ENCODE measurements around the gene HS6ST3. TPM values are rescaled to one million over a fixed set of nuclear protein-coding genes. Genes with fewer than 3 reads are reported as not detected.
"Not testable (repeated sequence)": the region's sequence is repeated elsewhere in the genome, so short reads cannot be mapped to it uniquely, and the experiment has no call there.

The HS6ST3 gene
- total RNA-seq, 1 donor from 2014 or later, result 25.3 TPM

- DNase-seq (ENCODE audit: low spot score in 2 of 2), result peak; percentile 36 to 41
- FAIRE-seq, result no peak
Measured at GRCh38 chr13:96090240-96091101, 564 bp downstream of the HS6ST3 start.

GRCh38 chr13:96091164-96092117 lies 1.5 kb downstream of the HS6ST3 start:
- peak in 1 of 2 donors; percentile 10 for DNase-seq (ENCODE audit: low spot score in 2 of 2)
- FAIRE-seq, result no peak

- no peak for DNase-seq (ENCODE audit: low spot score in 2 of 2)
- FAIRE-seq, result no peak
Measured at GRCh38 chr13:96093296-96094006, 3.5 kb downstream of the HS6ST3 start.

- FAIRE-seq (no peak), DNase-seq (ENCODE audit: low spot score in 2 of 2) (no peak)
Measured at GRCh38 chr13:96100457-96101220, 10.7 kb downstream of the HS6ST3 start.

- FAIRE-seq, result no peak
- no peak for DNase-seq (ENCODE audit: low spot score in 2 of 2)
Measured at GRCh38 chr13:96104516-96104915, 14.6 kb downstream of the HS6ST3 start.

- FAIRE-seq; DNase-seq (ENCODE audit: low spot score in 2 of 2): not testable (repeated sequence)
Measured at GRCh38 chr13:96108072-96108471, 18.2 kb downstream of the HS6ST3 start.

- FAIRE-seq (no peak), DNase-seq (ENCODE audit: low spot score in 2 of 2) (no peak)
Measured at GRCh38 chr13:96109125-96109524, 19.2 kb downstream of the HS6ST3 start.

GRCh38 chr13:96112936-96113335 lies 23.0 kb downstream of the HS6ST3 start:
- FAIRE-seq (no peak), DNase-seq (ENCODE audit: low spot score in 2 of 2) (no peak)

GRCh38 chr13:96115368-96115767 lies 25.5 kb downstream of the HS6ST3 start:
- DNase-seq (ENCODE audit: low spot score in 2 of 2); FAIRE-seq: not testable (repeated sequence)

GRCh38 chr13:96119921-96120320 lies 30.0 kb downstream of the HS6ST3 start:
- no peak for DNase-seq (ENCODE audit: low spot score in 2 of 2)
- no peak for FAIRE-seq

- FAIRE-seq, result no peak
- no peak for DNase-seq (ENCODE audit: low spot score in 2 of 2)
Measured at GRCh38 chr13:96130818-96131340, 41.0 kb downstream of the HS6ST3 start.

GRCh38 chr13:96141032-96141431 lies 51.1 kb downstream of the HS6ST3 start:
- FAIRE-seq (no peak), DNase-seq (ENCODE audit: low spot score in 2 of 2) (no peak)

GRCh38 chr13:96159725-96160124 lies 69.8 kb downstream of the HS6ST3 start:
- DNase-seq (ENCODE audit: low spot score in 2 of 2) (no peak), FAIRE-seq (no peak)

- FAIRE-seq (no peak), DNase-seq (ENCODE audit: low spot score in 2 of 2) (no peak)
Measured at GRCh38 chr13:96161141-96161540, 71.2 kb downstream of the HS6ST3 start.

- no peak for DNase-seq (ENCODE audit: low spot score in 2 of 2)
- no peak for FAIRE-seq
Measured at GRCh38 chr13:96165840-96166239, 75.9 kb downstream of the HS6ST3 start.

GRCh38 chr13:96172066-96172465 lies 82.2 kb downstream of the HS6ST3 start:
- FAIRE-seq (no peak), DNase-seq (ENCODE audit: low spot score in 2 of 2) (no peak)

- DNase-seq (ENCODE audit: low spot score in 2 of 2) (no peak), FAIRE-seq (no peak)
Measured at GRCh38 chr13:96178759-96179158, 88.9 kb downstream of the HS6ST3 start.

GRCh38 chr13:96179309-96179708 lies 89.4 kb downstream of the HS6ST3 start:
- DNase-seq (ENCODE audit: low spot score in 2 of 2) (no peak), FAIRE-seq (no peak)

- FAIRE-seq (no peak), DNase-seq (ENCODE audit: low spot score in 2 of 2) (no peak)
Measured at GRCh38 chr13:96181911-96182310, 92.0 kb downstream of the HS6ST3 start.

GRCh38 chr13:96185818-96186217 lies 95.9 kb downstream of the HS6ST3 start:
- DNase-seq (ENCODE audit: low spot score in 2 of 2), result no peak
- no peak for FAIRE-seq
